HG03066 (cell line): ENCODE measurements around the gene AGBL1.
"Not testable (repeated sequence)": the region's sequence is repeated elsewhere in the genome, so short reads cannot be mapped to it uniquely, and the experiment has no call there.

ENCODE experiments used
- ATAC-seq: cut with Tn5 transposase; IDR thresholded peaks from one replicate; pipeline ENCODE4 v1.9.1; 2021; ENCODE audit warnings: low read depth; ENCODE audit not compliant: unreplicated experiment

AGBL1 gene

DNA sequence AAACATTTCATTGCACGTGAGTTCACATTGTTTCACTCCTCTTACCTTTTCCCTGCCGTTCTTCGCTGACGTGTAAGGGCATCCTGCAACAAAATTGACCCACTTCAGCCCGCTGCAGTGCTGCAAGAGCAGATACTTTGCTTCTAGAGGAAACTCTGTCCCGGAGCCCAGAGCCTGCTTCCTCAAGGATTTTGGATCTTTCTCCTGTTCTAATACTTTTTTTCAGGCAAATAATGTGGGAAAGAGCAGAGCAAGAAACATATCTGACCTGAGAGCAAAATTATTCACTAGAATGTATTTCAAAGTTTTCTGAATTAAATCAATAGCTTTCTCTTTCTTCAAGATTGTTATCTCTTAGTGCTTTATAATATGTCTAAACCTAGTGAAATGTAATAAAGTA is 303.9 kb downstream of the AGBL1 start:
- no peak for ATAC-seq

- ATAC-seq, result no peak
These were observed 304.5 kb downstream of the AGBL1 start for GRCh38 chr15:86384186-86384585.

GRCh38 chr15:86392296-86392695 is 312.6 kb downstream of the AGBL1 start:
- no peak for ATAC-seq

- no peak for ATAC-seq
These were observed 313.2 kb downstream of the AGBL1 start for GRCh38 chr15:86392874-86393273.

DNA sequence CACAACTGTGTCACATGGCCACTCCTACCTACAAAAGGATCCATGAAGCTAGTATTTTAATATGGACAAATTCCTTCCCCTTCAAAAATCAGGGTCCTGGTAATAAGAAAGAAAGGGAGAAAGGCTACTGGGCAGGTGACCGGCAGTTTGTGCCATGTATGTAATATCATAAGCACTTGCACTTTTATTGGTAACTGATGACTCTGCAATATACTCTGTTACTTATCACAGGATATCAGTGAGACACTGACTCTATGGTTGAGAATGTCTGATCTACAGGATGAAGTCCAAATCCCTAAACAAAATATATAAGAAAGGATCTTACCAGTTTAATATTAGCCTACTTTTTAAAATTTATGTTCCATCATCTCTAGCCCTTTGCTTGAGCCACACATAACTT is 315.2 kb downstream of the AGBL1 start:
- no peak for ATAC-seq

DNA sequence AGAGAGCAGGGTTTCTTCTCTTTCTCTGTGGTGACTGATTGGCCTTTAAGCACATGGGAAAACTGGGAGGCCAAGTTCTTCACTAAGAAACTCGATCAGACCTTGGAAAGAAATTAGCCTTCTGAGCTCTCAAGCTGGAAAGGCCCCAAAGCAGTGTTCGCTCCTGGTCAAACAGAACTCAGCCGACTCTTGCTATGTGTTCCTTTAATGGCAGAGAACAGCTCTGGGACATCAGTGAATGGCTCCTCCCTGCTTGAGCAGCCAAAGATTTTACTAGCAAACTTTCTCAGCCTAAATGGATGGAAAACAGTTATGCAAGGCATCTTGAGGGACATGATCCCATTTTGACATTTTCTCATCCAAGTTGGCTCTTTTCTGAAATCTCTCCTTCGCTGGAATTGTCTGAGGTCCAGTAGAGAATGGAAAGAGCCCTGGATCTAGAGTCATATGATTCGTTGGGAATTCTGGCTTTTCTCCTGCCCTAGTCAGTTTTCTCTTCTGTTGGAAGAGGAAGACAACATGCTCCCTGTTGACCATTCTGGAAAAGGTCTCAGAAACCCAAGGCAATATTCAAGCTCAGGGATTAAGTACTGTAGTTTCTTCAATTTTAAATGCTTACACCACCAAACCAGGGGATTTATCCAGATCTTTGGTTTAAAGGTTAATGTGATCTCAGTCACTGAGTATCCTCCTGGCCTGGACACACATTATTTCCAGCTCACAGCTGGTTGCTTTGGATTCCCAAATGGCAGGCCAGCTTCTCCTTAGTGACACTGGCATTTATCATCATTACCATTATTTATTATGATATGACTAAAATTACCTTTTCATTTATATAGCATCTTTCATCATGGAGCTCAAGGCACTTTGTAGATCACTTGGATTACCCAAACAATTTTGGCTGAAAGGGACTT is 319.6 kb downstream of the AGBL1 start:
- no peak for ATAC-seq

GRCh38 chr15:86403221-86403620 is 323.6 kb downstream of the AGBL1 start:
- no peak for ATAC-seq

- no peak for ATAC-seq
These were observed 324.4 kb downstream of the AGBL1 start for GRCh38 chr15:86403914-86404583.

- ATAC-seq, result no peak
These were observed 328.6 kb downstream of the AGBL1 start for GRCh38 chr15:86408261-86408660.

- ATAC-seq, result no peak
These were observed 332.2 kb downstream of the AGBL1 start for GRCh38 chr15:86411916-86412315.

DNA sequence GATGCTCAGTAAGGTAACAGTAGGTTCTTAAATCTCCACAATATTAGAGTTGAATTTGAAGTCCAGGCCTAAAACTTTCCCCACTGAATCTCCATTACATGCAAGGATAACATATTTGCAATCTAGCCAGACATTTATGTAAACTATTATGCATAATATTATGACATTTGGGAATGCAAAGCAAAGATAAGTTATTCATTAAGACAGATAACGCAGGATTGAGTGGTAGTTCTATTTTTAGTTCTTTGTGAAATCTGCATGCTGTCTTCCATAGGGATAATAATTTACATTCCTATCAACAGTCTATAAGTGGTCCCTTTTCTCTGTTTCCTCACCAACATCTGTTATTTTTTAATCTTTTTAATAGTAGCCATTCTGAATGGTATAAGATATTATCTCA is 333.5 kb downstream of the AGBL1 start:
- no peak for ATAC-seq

GRCh38 chr15:86425746-86426145 is 346.1 kb downstream of the AGBL1 start:
- ATAC-seq, result no peak

GRCh38 chr15:86432861-86433260 is 353.2 kb downstream of the AGBL1 start:
- no peak for ATAC-seq

DNA sequence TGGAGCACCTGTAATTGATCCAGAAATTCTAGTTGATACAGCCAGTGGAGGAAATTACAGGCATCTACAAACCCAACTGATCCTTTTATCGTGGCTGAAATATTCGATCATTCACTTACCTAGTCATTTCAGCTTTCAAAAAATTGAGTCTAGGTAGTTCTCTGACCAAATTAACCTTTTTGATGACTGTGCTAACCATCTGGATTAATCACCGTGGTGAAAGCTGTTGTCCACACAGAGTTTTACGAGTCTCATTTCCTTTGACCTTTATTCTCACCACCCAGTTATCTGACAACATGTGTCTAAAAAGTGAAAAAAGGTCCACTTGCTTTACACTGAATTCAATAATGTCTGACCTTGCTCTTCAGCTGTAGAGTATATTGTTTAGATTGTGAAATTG is 354.3 kb downstream of the AGBL1 start:
- no peak for ATAC-seq

DNA sequence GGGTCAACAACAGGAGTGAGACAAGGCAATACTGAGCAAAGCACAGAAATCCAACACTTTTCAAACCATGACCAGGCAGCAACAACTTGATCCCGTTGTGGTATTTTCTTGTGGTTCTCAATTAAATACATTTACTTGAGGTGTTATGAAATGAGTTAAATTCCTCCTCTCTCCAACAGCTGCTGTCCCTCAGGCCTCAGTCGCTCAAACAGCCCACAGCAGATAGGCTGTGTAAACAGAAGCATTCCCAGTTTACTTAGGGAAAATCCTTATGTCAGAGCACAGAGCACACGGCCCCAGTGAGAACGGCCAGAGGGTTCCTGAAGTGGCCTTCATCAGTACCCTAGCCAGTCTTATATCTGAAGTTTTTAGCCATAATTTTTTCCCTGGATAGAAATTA is 359.9 kb downstream of the AGBL1 start:
- no peak for ATAC-seq

GRCh38 chr15:86444527-86444926 is 364.9 kb downstream of the AGBL1 start:
- ATAC-seq, result no peak

- no peak for ATAC-seq
These were observed 366.0 kb downstream of the AGBL1 start for GRCh38 chr15:86445579-86446252.

GRCh38 chr15:86446253-86446640 is 366.6 kb downstream of the AGBL1 start:
- ATAC-seq, result no peak

DNA sequence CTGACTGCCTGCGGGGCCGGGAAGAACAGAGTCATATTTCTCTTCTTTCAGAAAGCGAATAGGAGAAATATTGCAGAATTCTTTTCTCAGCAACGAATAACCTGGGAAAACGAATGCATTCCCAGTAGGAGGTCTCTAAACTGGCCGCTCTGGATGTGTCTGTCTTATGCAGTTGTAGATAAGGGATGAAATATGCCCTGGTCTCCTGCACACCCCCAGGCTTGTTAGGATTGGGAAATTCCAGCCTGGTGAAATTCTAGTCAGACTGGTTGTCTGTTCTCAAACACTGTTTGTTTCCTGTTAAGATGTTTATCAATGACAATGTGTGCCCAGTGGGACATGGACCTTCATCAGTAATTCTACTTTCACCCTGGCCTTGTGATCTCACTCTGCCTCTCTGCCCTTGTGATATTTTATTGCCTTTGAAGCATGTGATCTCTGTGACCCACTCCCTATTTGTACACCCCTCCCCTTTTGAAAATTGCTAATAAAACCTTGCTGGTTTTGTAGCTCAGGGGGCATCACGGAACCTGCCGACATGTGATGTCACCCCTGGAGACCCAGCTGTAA is 385.9 kb downstream of the AGBL1 start:
- not testable (repeated sequence) for ATAC-seq

DNA sequence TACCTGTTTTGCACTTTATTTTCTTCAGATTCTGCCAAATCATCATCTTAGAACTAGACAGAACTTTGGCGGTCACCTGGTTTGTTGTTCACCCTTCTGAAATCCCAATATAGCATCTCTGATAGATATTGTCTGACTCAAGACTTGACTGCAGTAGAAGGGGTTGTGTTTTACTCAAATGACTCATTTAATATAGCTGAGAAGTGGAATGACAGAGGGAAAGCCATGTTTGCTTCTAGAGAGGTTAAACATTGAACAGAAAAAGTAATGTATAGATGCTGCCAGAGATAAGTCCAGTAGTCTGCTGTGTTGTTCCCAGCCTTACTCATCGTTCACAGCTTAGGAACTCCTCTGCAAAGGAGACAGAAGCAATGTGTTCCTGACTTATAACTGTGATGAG is 402.0 kb downstream of the AGBL1 start:
- ATAC-seq, result no peak

DNA sequence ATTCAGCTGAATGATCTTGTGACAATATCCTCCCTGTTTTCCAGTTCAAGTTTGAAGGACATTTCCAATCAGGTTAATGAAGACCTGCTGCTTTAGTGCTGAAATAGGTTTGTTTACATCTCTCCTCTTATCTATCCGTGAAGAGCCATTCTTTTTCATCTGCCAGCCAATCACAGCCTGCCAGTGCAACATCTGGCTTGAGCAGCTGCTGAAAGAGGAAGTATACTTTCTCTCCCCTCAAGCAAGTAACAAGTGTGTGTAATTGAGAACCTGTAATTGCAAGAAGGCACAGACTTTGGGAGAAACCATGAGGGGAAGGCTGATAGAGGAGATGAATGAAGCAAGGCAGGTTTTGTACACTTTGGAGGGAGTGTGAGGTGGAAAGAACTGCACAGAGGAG is 404.3 kb downstream of the AGBL1 start:
- no peak for ATAC-seq
